Measurements from ENCODE around the gene PLA2G2C.
"Not testable (repeated sequence)": the region's sequence is repeated elsewhere in the genome, so short reads cannot be mapped to it uniquely, and the experiment has no call there.

PLA2G2C gene

GRCh38 chr1:20223106-20223505 is 36.8 kb upstream of the PLA2G2C start:
- H3K9me3 ChIP-seq (replicated peaks; ENCODE audit: low read length): no peaks in the 10 kb centered on the region
- no peak overlapping the region for H3K9ac ChIP-seq (ENCODE audit: low read depth, low read length)
- no peaks in the 10 kb centered on the region for H3K36me3 ChIP-seq (ENCODE audit: insufficient read depth, low read length)
- H3K4me2 ChIP-seq (ENCODE audit: low read length): no peak overlapping the region
- H3K4me3 ChIP-seq (ENCODE audit: low read length): no peak overlapping the region
- H3K4me1 ChIP-seq (ENCODE audit: control insufficient read depth, insufficient read depth, low read length): no peaks in the 10 kb centered on the region
- H3K27me3 ChIP-seq (ENCODE audit: control insufficient read depth, insufficient read depth, low read length): peaks cover 65% of the 10 kb centered on the region

GRCh38 chr1:20220036-20220435 is 33.7 kb upstream of the PLA2G2C start:
- H3K4me2 ChIP-seq (ENCODE audit: low read length): no peak overlapping the region
- H3K9ac ChIP-seq (ENCODE audit: low read depth, low read length): no peak overlapping the region
- H3K4me3 ChIP-seq (ENCODE audit: low read length): no peak overlapping the region
- H3K9me3 ChIP-seq (replicated peaks; ENCODE audit: low read length): no peaks in the 10 kb centered on the region
- H3K4me1 ChIP-seq (ENCODE audit: control insufficient read depth, insufficient read depth, low read length): no peaks in the 10 kb centered on the region
- H3K27me3 ChIP-seq (ENCODE audit: control insufficient read depth, insufficient read depth, low read length): peaks cover 55% of the 10 kb centered on the region
- no peaks in the 10 kb centered on the region for H3K36me3 ChIP-seq (ENCODE audit: insufficient read depth, low read length)

- H3K4me1 ChIP-seq (ENCODE audit: control insufficient read depth, insufficient read depth, low read length); H3K4me3 ChIP-seq (ENCODE audit: low read length); H3K9ac ChIP-seq (ENCODE audit: low read depth, low read length); H3K4me2 ChIP-seq (ENCODE audit: low read length); H3K9me3 ChIP-seq (replicated peaks; ENCODE audit: low read length); H3K36me3 ChIP-seq (ENCODE audit: insufficient read depth, low read length): not testable (repeated sequence)
- peaks cover 53% of the 10 kb centered on the region for H3K27me3 ChIP-seq (ENCODE audit: control insufficient read depth, insufficient read depth, low read length)
Observed at GRCh38 chr1:20219053-20219452, 32.7 kb upstream of the PLA2G2C start.

GRCh38 chr1:20216574-20216973 is 30.3 kb upstream of the PLA2G2C start:
- H3K4me3 ChIP-seq (ENCODE audit: low read length): no peak overlapping the region
- no peaks in the 10 kb centered on the region for H3K4me1 ChIP-seq (ENCODE audit: control insufficient read depth, insufficient read depth, low read length)
- peaks cover 41% of the 10 kb centered on the region for H3K27me3 ChIP-seq (ENCODE audit: control insufficient read depth, insufficient read depth, low read length)
- no peak overlapping the region for H3K4me2 ChIP-seq (ENCODE audit: low read length)
- H3K9ac ChIP-seq (ENCODE audit: low read depth, low read length): no peak overlapping the region
- no peaks in the 10 kb centered on the region for H3K9me3 ChIP-seq (replicated peaks; ENCODE audit: low read length)
- no peaks in the 10 kb centered on the region for H3K36me3 ChIP-seq (ENCODE audit: insufficient read depth, low read length)

- Histone ChIP-seq H3K36me3 (ENCODE audit: insufficient read depth, low read length) (no peaks in the 10 kb centered on the region), H3K9me3 (replicated peaks; ENCODE audit: low read length) (no peaks in the 10 kb centered on the region), H3K4me2 (ENCODE audit: low read length) (no peak overlapping the region), H3K27me3 (ENCODE audit: control insufficient read depth, insufficient read depth, low read length) (peaks cover 49% of the 10 kb centered on the region), H3K4me1 (ENCODE audit: control insufficient read depth, insufficient read depth, low read length) (no peaks in the 10 kb centered on the region), H3K4me3 (ENCODE audit: low read length) (no peak overlapping the region), H3K9ac (ENCODE audit: low read depth, low read length) (no peak overlapping the region)
Observed at GRCh38 chr1:20215716-20216115, 29.4 kb upstream of the PLA2G2C start.

- Histone ChIP-seq H3K4me1 (ENCODE audit: control insufficient read depth, insufficient read depth, low read length) (no peaks in the 10 kb centered on the region), H3K9me3 (replicated peaks; ENCODE audit: low read length) (no peaks in the 10 kb centered on the region), H3K4me2 (ENCODE audit: low read length) (peak overlapping the region; percentile 67), H3K9ac (ENCODE audit: low read depth, low read length) (no peak overlapping the region), H3K36me3 (ENCODE audit: insufficient read depth, low read length) (no peaks in the 10 kb centered on the region), H3K27me3 (ENCODE audit: control insufficient read depth, insufficient read depth, low read length) (peaks cover 46% of the 10 kb centered on the region), H3K4me3 (ENCODE audit: low read length) (no peak overlapping the region)
Observed at GRCh38 chr1:20212685-20213331, 26.5 kb upstream of the PLA2G2C start.

- Histone ChIP-seq H3K9ac (ENCODE audit: low read depth, low read length) (no peak overlapping the region), H3K9me3 (replicated peaks; ENCODE audit: low read length) (no peaks in the 10 kb centered on the region), H3K4me1 (ENCODE audit: control insufficient read depth, insufficient read depth, low read length) (no peaks in the 10 kb centered on the region), H3K36me3 (ENCODE audit: insufficient read depth, low read length) (no peaks in the 10 kb centered on the region), H3K27me3 (ENCODE audit: control insufficient read depth, insufficient read depth, low read length) (peaks cover 49% of the 10 kb centered on the region), H3K4me2 (ENCODE audit: low read length) (no peak overlapping the region), H3K4me3 (ENCODE audit: low read length) (no peak overlapping the region)
Observed at GRCh38 chr1:20212085-20212684, 25.9 kb upstream of the PLA2G2C start.

GRCh38 chr1:20211511-20211931 is 25.2 kb upstream of the PLA2G2C start:
- Histone ChIP-seq H3K9me3 (replicated peaks; ENCODE audit: low read length) (no peaks in the 10 kb centered on the region), H3K27me3 (ENCODE audit: control insufficient read depth, insufficient read depth, low read length) (peaks cover 52% of the 10 kb centered on the region), H3K4me3 (ENCODE audit: low read length) (no peak overlapping the region), H3K9ac (ENCODE audit: low read depth, low read length) (no peak overlapping the region), H3K4me1 (ENCODE audit: control insufficient read depth, insufficient read depth, low read length) (no peaks in the 10 kb centered on the region), H3K4me2 (ENCODE audit: low read length) (no peak overlapping the region), H3K36me3 (ENCODE audit: insufficient read depth, low read length) (no peaks in the 10 kb centered on the region)

- no peaks in the 10 kb centered on the region for H3K36me3 ChIP-seq (ENCODE audit: insufficient read depth, low read length)
- peaks cover 50% of the 10 kb centered on the region for H3K27me3 ChIP-seq (ENCODE audit: control insufficient read depth, insufficient read depth, low read length)
Observed at GRCh38 chr1:20210736-20211460, 24.6 kb upstream of the PLA2G2C start.

GRCh38 chr1:20209471-20209870 is 23.2 kb upstream of the PLA2G2C start:
- Histone ChIP-seq H3K9me3 (replicated peaks; ENCODE audit: low read length) (no peaks in the 10 kb centered on the region), H3K4me1 (ENCODE audit: control insufficient read depth, insufficient read depth, low read length) (no peaks in the 10 kb centered on the region), H3K9ac (ENCODE audit: low read depth, low read length) (no peak overlapping the region), H3K4me3 (ENCODE audit: low read length) (no peak overlapping the region), H3K4me2 (ENCODE audit: low read length) (no peak overlapping the region), H3K27me3 (ENCODE audit: control insufficient read depth, insufficient read depth, low read length) (peaks cover 35% of the 10 kb centered on the region), H3K36me3 (ENCODE audit: insufficient read depth, low read length) (no peaks in the 10 kb centered on the region)

More at GRCh38 chr1:20210736-20211460, 24.6 kb upstream of the PLA2G2C start:
- Histone ChIP-seq H3K9me3 (replicated peaks; ENCODE audit: low read length) (no peaks in the 10 kb centered on the region), H3K4me3 (ENCODE audit: low read length) (no peak overlapping the region), H3K4me2 (ENCODE audit: low read length) (no peak overlapping the region), H3K4me1 (ENCODE audit: control insufficient read depth, insufficient read depth, low read length) (no peaks in the 10 kb centered on the region), H3K9ac (ENCODE audit: low read depth, low read length) (no peak overlapping the region)

GRCh38 chr1:20207546-20207945 is 21.2 kb upstream of the PLA2G2C start:
- no peaks in the 10 kb centered on the region for H3K36me3 ChIP-seq (ENCODE audit: insufficient read depth, low read length)
- H3K4me3 ChIP-seq (ENCODE audit: low read length): no peak overlapping the region
- H3K27me3 ChIP-seq (ENCODE audit: control insufficient read depth, insufficient read depth, low read length): peaks cover 41% of the 10 kb centered on the region
- no peaks in the 10 kb centered on the region for H3K4me1 ChIP-seq (ENCODE audit: control insufficient read depth, insufficient read depth, low read length)
- H3K9me3 ChIP-seq (replicated peaks; ENCODE audit: low read length): no peaks in the 10 kb centered on the region
- no peak overlapping the region for H3K4me2 ChIP-seq (ENCODE audit: low read length)
- H3K9ac ChIP-seq (ENCODE audit: low read depth, low read length): no peak overlapping the region

Measured in skeletal muscle satellite cell (primary cell).